Measurements from ENCODE around the gene DEPP1. TPM values are rescaled to one million over a fixed set of nuclear protein-coding genes. Genes with fewer than 3 reads are reported as not detected.

The DEPP1 gene
- polyA plus RNA-seq, 3 donors: not detected

GRCh38 chr10:44985175-44985681 is 6.6 kb upstream of the DEPP1 start:
- Histone ChIP-seq H2AFZ (ENCODE audit: insufficient read depth, low read depth, low read length, poor library complexity, severe bottlenecking) (no peak overlapping the region), H3K27ac (ENCODE audit: low read depth in 1 of 2, low read length in 2 of 2) (no peak overlapping the region), H3K9ac (ENCODE audit: insufficient read depth, low read length, poor library complexity, severe bottlenecking) (no peak overlapping the region), H3K4me3 (replicated peaks in 1 of 3; ENCODE audit: low read depth in 2 of 3, low read length in 3 of 3) (no peak overlapping the region), H4K20me1 (ENCODE audit: insufficient read depth, low read length) (peaks cover 98% of the 10 kb centered on the region), H3K9me3 (replicated peaks in 1 of 2; ENCODE audit: control insufficient read depth in 1 of 2, insufficient read depth in 1 of 2, low read length in 2 of 2) (no peaks in the 10 kb centered on the region), H3K79me2 (ENCODE audit: insufficient read depth, low read length) (peaks cover 26% of the 10 kb centered on the region), H3K4me2 (replicated peaks; ENCODE audit: extremely low read depth, low read length, poor library complexity, severe bottlenecking) (no peak overlapping the region), H3K27me3 (ENCODE audit: control insufficient read depth in 2 of 2, insufficient read depth in 2 of 2, low read length in 2 of 2) (no peaks in the 10 kb centered on the region), H3K4me1 (ENCODE audit: control insufficient read depth in 1 of 2, insufficient read depth in 2 of 2, low read length in 2 of 2) (no peaks in the 10 kb centered on the region), H3K36me3 (replicated peaks in 1 of 2; ENCODE audit: control insufficient read depth in 1 of 2, insufficient read depth in 2 of 2, low read length in 2 of 2) (peaks cover 98 to 100% of the 10 kb centered on the region in 2 donors)
- intact Hi-C loops (cut with micrococcal nuclease): no loop called here
- Mint-ChIP-seq H3K27ac (peak overlapping the region in 2 of 7 donors; percentile 15 to 37), H3K27me3 (ENCODE audit: low read depth in 3 of 3) (peaks cover 0 to under 1% (median 0%) of the 10 kb centered on the region in 3 donors), H3K9me3 (no peaks in the 10 kb centered on the region), H3K4me3 (no peak overlapping the region), H3K36me3 (peaks cover 92 to 100% of the 10 kb centered on the region in 2 donors), H3K4me1 (peaks cover 2% of the 10 kb centered on the region)
- DNase-seq: no peak
- WGBS (ENCODE audit: insufficient coverage): 98% methylated on average over 8 of the region's 9 CpGs
- TF ChIP-seq CTCF (IDR thresholded peaks at IDR 0.05): no peak

- H3K9me3 Mint-ChIP-seq: no peaks in the 10 kb centered on the region
- Histone ChIP-seq H3K36me3 (replicated peaks in 1 of 2; ENCODE audit: control insufficient read depth in 1 of 2, insufficient read depth in 2 of 2, low read length in 2 of 2) (peaks cover 97 to 100% of the 10 kb centered on the region in 2 donors), H4K20me1 (ENCODE audit: insufficient read depth, low read length) (peaks cover 100% of the 10 kb centered on the region), H2AFZ (ENCODE audit: insufficient read depth, low read depth, low read length, poor library complexity, severe bottlenecking) (no peak overlapping the region), H3K27ac (ENCODE audit: low read depth in 1 of 2, low read length in 2 of 2) (no peak overlapping the region), H3K79me2 (ENCODE audit: insufficient read depth, low read length) (peaks cover 31% of the 10 kb centered on the region), H3K4me2 (replicated peaks; ENCODE audit: extremely low read depth, low read length, poor library complexity, severe bottlenecking) (no peak overlapping the region), H3K4me1 (ENCODE audit: control insufficient read depth in 1 of 2, insufficient read depth in 2 of 2, low read length in 2 of 2) (no peaks in the 10 kb centered on the region), H3K27me3 (ENCODE audit: control insufficient read depth in 2 of 2, insufficient read depth in 2 of 2, low read length in 2 of 2) (no peaks in the 10 kb centered on the region), H3K4me3 (replicated peaks in 1 of 3; ENCODE audit: low read depth in 2 of 3, low read length in 3 of 3) (no peak overlapping the region), H3K9ac (ENCODE audit: insufficient read depth, low read length, poor library complexity, severe bottlenecking) (no peak overlapping the region), H3K9me3 (replicated peaks in 1 of 2; ENCODE audit: control insufficient read depth in 1 of 2, insufficient read depth in 1 of 2, low read length in 2 of 2) (no peaks in the 10 kb centered on the region)
- intact Hi-C loops (cut with micrococcal nuclease): no loop called here
- no peak for DNase-seq
- H3K4me1 Mint-ChIP-seq: peaks cover 2% of the 10 kb centered on the region
- H3K27ac Mint-ChIP-seq: peak overlapping the region in 3 of 7 donors; percentile 15 to 73 (median 58)
- no peak for TF ChIP-seq CTCF (IDR thresholded peaks at IDR 0.05)
- H3K27me3 Mint-ChIP-seq (ENCODE audit: low read depth in 3 of 3): no peaks in the 10 kb centered on the region
- WGBS (ENCODE audit: insufficient coverage): over 99% methylated on average over 15 of the region's 15 CpGs
- no peak overlapping the region for H3K4me3 Mint-ChIP-seq
- peaks cover 89 to 100% of the 10 kb centered on the region in 2 donors for H3K36me3 Mint-ChIP-seq
These were observed 6.1 kb upstream of the DEPP1 start for GRCh38 chr10:44984671-44985101.
